Peyer's patch (tissue), 4 donors: ENCODE data around the gene DSG2.

ENCODE experiments used
- CTCF ChIP-seq, 6 experiments: fragments of 450-650 bp in 4 of 6; fragments of 200-600 bp in 2 of 6; sonication (generic) in 1 of 6; IDR thresholded peaks; one replicate each; pipeline ENCODE4 v1.5.1; 2017 to 2019; ENCODE audit warnings: antibody characterized with exemption in 6 of 6, mild to moderate bottlenecking in 3 of 6, moderate library complexity in 1 of 6
- POLR2A ChIP-seq, 2 donors: fragments of 450-650 bp; IDR thresholded peaks; one replicate each; pipeline ENCODE4 v1.5.1; 2017; ENCODE audit warnings: antibody characterized with exemption in 2 of 2, mild to moderate bottlenecking in 2 of 2, moderate library complexity in 2 of 2

GRCh38 chr18:31566576-31567306 is 68.8 kb downstream of the DSG2 start:
- TF ChIP-seq POLR2A (IDR thresholded peaks at IDR 0.05) (no peak), CTCF (IDR thresholded peaks at IDR 0.05) (peak in 2 of 6 experiments; percentile 5 to 22)
